Liver (tissue), 3 donors: Measurements from ENCODE around the gene ENAH.

Source experiments
- ATF3 ChIP-seq: IDR thresholded peaks from 2 replicates; pipeline ENCODE4 v1.6.1; 2016; ENCODE audit warnings: antibody characterized with exemption
- CTCF ChIP-seq: fragments of 150-350 bp; IDR thresholded peaks from 2 replicates; pipeline ENCODE4 v1.5.1; 2017; ENCODE audit warnings: improper control_type of control experiment, low read depth, low read length; ENCODE audit not compliant: missing input control
- HNF4G ChIP-seq: IDR thresholded peaks from 2 replicates; pipeline ENCODE4 v1.6.1; 2016; ENCODE audit warnings: antibody characterized with exemption
- MAX ChIP-seq: IDR thresholded peaks from 2 replicates; pipeline ENCODE4 v1.6.1; 2016; ENCODE audit warnings: antibody characterized with exemption
- RAD21 ChIP-seq, 2 donors: IDR thresholded peaks; 2 replicates each; pipeline ENCODE4 v1.6.1; 2016; ENCODE audit warnings: antibody characterized with exemption in 2 of 2, mild to moderate bottlenecking in 2 of 2
- REST ChIP-seq: IDR thresholded peaks from 2 replicates; pipeline ENCODE4 v1.6.1; 2016; ENCODE audit warnings: antibody characterized with exemption, mild to moderate bottlenecking
- YY1 ChIP-seq: IDR thresholded peaks from 2 replicates; pipeline ENCODE4 v1.6.1; 2016; ENCODE audit warnings: antibody characterized with exemption, mild to moderate bottlenecking
- donor health status: healthy.
- donor health status: healthy.

- TF ChIP-seq CTCF (no peak), RAD21 (IDR thresholded peaks at IDR 0.05) (no peak), MAX (no peak), YY1 (no peak), ATF3 (no peak), HNF4G (no peak), REST (no peak)
Measured at GRCh38 chr1:225461533-225462428, 191.1 kb downstream of the ENAH start.
